NCI-H187 (cell line): ENCODE data around the gene ZBTB20.

ENCODE experiments used
- DNase-seq, 2 experiments: peaks; one replicate each; lab custom pipeline; 2025; lab: John Stamatoyannopoulos, UW

The ZBTB20 gene

GRCh38 chr3:114411190-114411668 lies 735.9 kb downstream of the ZBTB20 start:
- DNase-seq, result no peak

GRCh38 chr3:114408736-114409670 lies 738.1 kb downstream of the ZBTB20 start:
- DNase-seq, result peak; percentile 69 to 77

GRCh38 chr3:114406922-114407321 lies 740.2 kb downstream of the ZBTB20 start:
- DNase-seq, result no peak

- no peak for DNase-seq
Observed at GRCh38 chr3:114406286-114406685, 740.8 kb downstream of the ZBTB20 start.

- no peak for DNase-seq
Observed at GRCh38 chr3:114405202-114405990, 741.7 kb downstream of the ZBTB20 start.

GRCh38 chr3:114404590-114404989 lies 742.5 kb downstream of the ZBTB20 start:
- DNase-seq, result no peak

- no peak for DNase-seq
Observed at GRCh38 chr3:114402838-114403237, 744.2 kb downstream of the ZBTB20 start.

GRCh38 chr3:114401346-114401745 lies 745.7 kb downstream of the ZBTB20 start:
- DNase-seq, result no peak

GRCh38 chr3:114400371-114400770 lies 746.7 kb downstream of the ZBTB20 start:
- no peak for DNase-seq

GRCh38 chr3:114394551-114394950 lies 752.5 kb downstream of the ZBTB20 start:
- DNase-seq, result no peak

GRCh38 chr3:114393367-114394072 lies 753.6 kb downstream of the ZBTB20 start:
- no peak for DNase-seq

GRCh38 chr3:114392831-114393230 lies 754.3 kb downstream of the ZBTB20 start:
- DNase-seq, result no peak

- DNase-seq, result no peak
Observed at GRCh38 chr3:114389156-114389555, 757.9 kb downstream of the ZBTB20 start.

GRCh38 chr3:114384558-114384903 lies 762.6 kb downstream of the ZBTB20 start:
- no peak for DNase-seq

GRCh38 chr3:114383875-114384557 lies 763.1 kb downstream of the ZBTB20 start:
- peak; percentile 37 to 44 for DNase-seq

- DNase-seq, result no peak
Observed at GRCh38 chr3:114380233-114380651, 766.8 kb downstream of the ZBTB20 start.

GRCh38 chr3:114379266-114379665 lies 767.8 kb downstream of the ZBTB20 start:
- DNase-seq, result no peak

- DNase-seq, result no peak
Observed at GRCh38 chr3:114378760-114379159, 768.3 kb downstream of the ZBTB20 start.

GRCh38 chr3:114377426-114377825 lies 769.7 kb downstream of the ZBTB20 start:
- no peak for DNase-seq

GRCh38 chr3:114376516-114377185 lies 770.4 kb downstream of the ZBTB20 start:
- no peak for DNase-seq
